Measurements from ENCODE around the gene CCDC15.

The CCDC15 gene

GRCh38 chr11:125072218-125072960 lies 118.4 kb downstream of the CCDC15 start:
- Histone ChIP-seq H3K27ac (ENCODE audit: low read length) (no peak overlapping the region), H3K9me3 (ENCODE audit: insufficient read depth, low read depth, low read length) (no peaks in the 10 kb centered on the region), H3K36me3 (ENCODE audit: insufficient read depth, low read depth, low read length) (no peaks in the 10 kb centered on the region), H3K4me3 (ENCODE audit: low read length) (no peak overlapping the region), H3K27me3 (ENCODE audit: insufficient read depth, low read length) (no peaks in the 10 kb centered on the region), H3K4me1 (ENCODE audit: insufficient read depth, low read length) (peaks cover 6% of the 10 kb centered on the region; the same call in 1 of the 2 replicates), H3K9ac (ENCODE audit: low read depth, low read length) (no peak overlapping the region)

GRCh38 chr11:125072961-125073590 lies 119.1 kb downstream of the CCDC15 start:
- no peak overlapping the region for H3K4me3 ChIP-seq (ENCODE audit: low read length)
- no peaks in the 10 kb centered on the region for H3K9me3 ChIP-seq (ENCODE audit: insufficient read depth, low read depth, low read length)
- no peak overlapping the region for H3K9ac ChIP-seq (ENCODE audit: low read depth, low read length)
- H3K4me1 ChIP-seq (ENCODE audit: insufficient read depth, low read length), result peaks cover 6% of the 10 kb centered on the region; the same call in 1 of the 2 replicates
- no peaks in the 10 kb centered on the region for H3K27me3 ChIP-seq (ENCODE audit: insufficient read depth, low read length)
- no peaks in the 10 kb centered on the region for H3K36me3 ChIP-seq (ENCODE audit: insufficient read depth, low read depth, low read length)
- no peak overlapping the region for H3K27ac ChIP-seq (ENCODE audit: low read length)

- no peak overlapping the region for H3K9ac ChIP-seq (ENCODE audit: low read depth, low read length)
- H3K27me3 ChIP-seq (ENCODE audit: insufficient read depth, low read length), result no peaks in the 10 kb centered on the region
- peaks cover 6% of the 10 kb centered on the region; the same call in 1 of the 2 replicates for H3K4me1 ChIP-seq (ENCODE audit: insufficient read depth, low read length)
- H3K9me3 ChIP-seq (ENCODE audit: insufficient read depth, low read depth, low read length), result no peaks in the 10 kb centered on the region
- no peak overlapping the region for H3K4me3 ChIP-seq (ENCODE audit: low read length)
- H3K27ac ChIP-seq (ENCODE audit: low read length), result no peak overlapping the region
- no peaks in the 10 kb centered on the region for H3K36me3 ChIP-seq (ENCODE audit: insufficient read depth, low read depth, low read length)
These were observed 119.8 kb downstream of the CCDC15 start for GRCh38 chr11:125073616-125074483.

DNA sequence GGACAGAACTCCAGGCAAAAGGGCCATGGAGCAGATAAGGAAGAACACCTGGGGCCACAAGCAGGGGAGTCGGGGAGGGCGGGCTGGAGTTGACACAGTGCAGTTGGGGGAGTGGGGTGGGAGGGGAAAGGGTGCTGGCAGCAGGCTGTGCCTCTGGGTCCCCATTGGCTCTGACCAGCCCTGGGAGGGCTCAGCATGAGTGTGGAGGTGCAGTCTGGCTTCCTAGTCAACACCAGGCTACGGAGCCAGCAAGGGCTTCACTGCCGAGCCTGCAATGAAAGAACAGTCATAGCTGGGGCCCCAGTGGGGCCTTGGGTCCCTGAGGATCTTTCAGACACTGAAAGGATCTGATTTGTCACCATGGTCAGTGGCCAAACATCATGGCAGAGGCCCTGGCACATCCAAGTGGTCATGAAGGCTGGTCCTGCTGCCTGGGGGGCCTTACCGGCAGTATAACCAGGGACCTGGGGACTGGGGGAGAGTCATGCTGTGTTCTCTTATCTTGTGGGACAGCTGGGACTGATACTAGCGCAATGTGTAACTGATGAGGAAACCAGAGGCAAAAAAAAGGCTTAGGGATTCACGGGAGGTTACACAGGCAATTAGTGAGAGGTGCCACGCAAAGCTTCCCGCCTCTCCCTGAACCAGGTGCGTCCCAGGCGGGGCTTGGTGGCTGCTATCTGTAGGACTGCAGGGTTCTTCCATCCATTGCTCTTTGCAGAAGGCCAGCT lies 120.7 kb downstream of the CCDC15 start:
- Histone ChIP-seq H3K9ac (ENCODE audit: low read depth, low read length) (no peak overlapping the region), H3K9me3 (ENCODE audit: insufficient read depth, low read depth, low read length) (no peaks in the 10 kb centered on the region), H3K4me3 (ENCODE audit: low read length) (no peak overlapping the region), H3K27ac (ENCODE audit: low read length) (no peak overlapping the region), H3K4me1 (ENCODE audit: insufficient read depth, low read length) (peaks cover 6% of the 10 kb centered on the region; the same call in 1 of the 2 replicates), H3K27me3 (ENCODE audit: insufficient read depth, low read length) (no peaks in the 10 kb centered on the region), H3K36me3 (ENCODE audit: insufficient read depth, low read depth, low read length) (no peaks in the 10 kb centered on the region)

DNA sequence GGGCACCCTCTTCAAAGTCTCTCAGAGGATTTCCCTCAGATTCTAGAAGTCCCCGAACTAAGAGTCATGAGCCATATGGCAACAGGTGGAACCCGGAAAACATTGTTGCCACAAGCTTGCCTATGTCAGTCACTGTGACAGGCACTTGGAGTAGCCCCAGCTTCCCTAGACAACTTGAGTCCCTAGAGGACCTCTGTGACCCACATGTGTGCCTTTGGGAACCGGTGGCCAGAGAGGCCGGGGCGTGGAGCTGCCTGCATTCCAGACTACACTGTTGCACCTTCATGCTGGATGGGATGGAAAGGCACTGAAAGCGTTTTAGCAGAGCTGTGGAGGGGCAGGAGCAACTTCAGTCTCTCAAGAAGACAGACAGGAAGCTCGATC lies 121.2 kb downstream of the CCDC15 start:
- Histone ChIP-seq H3K36me3 (ENCODE audit: insufficient read depth, low read depth, low read length) (no peaks in the 10 kb centered on the region), H3K9ac (ENCODE audit: low read depth, low read length) (no peak overlapping the region), H3K27me3 (ENCODE audit: insufficient read depth, low read length) (no peaks in the 10 kb centered on the region), H3K4me1 (ENCODE audit: insufficient read depth, low read length) (peaks cover 6% of the 10 kb centered on the region; the same call in 1 of the 2 replicates), H3K27ac (ENCODE audit: low read length) (no peak overlapping the region), H3K4me3 (ENCODE audit: low read length) (no peak overlapping the region), H3K9me3 (ENCODE audit: insufficient read depth, low read depth, low read length) (no peaks in the 10 kb centered on the region)

DNA sequence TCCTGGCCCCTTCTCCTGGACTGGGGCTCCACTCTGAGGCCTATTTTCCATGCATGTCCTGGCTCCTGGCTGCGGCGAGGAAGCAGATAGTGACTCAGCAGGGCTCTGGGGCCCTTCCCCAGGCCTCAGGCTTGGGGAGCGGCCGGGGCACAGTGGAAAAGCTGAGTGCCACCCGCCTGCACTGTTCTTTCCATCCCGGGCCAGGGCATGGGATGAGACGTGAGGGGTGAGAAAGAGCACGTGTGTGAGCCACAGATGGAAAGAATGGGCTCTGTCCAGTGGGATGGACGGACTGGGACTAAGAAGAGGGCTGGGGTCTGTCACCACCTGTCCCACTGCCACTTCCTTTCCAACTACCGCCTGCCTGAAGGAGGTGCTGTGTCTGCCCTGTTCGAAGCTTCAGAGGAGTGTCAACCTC lies 121.9 kb downstream of the CCDC15 start:
- Histone ChIP-seq H3K27ac (ENCODE audit: low read length) (no peak overlapping the region), H3K4me3 (ENCODE audit: low read length) (no peak overlapping the region), H3K9me3 (ENCODE audit: insufficient read depth, low read depth, low read length) (no peaks in the 10 kb centered on the region), H3K27me3 (ENCODE audit: insufficient read depth, low read length) (no peaks in the 10 kb centered on the region), H3K9ac (ENCODE audit: low read depth, low read length) (no peak overlapping the region), H3K36me3 (ENCODE audit: insufficient read depth, low read depth, low read length) (no peaks in the 10 kb centered on the region), H3K4me1 (ENCODE audit: insufficient read depth, low read length) (no peaks in the 10 kb centered on the region)

DNA sequence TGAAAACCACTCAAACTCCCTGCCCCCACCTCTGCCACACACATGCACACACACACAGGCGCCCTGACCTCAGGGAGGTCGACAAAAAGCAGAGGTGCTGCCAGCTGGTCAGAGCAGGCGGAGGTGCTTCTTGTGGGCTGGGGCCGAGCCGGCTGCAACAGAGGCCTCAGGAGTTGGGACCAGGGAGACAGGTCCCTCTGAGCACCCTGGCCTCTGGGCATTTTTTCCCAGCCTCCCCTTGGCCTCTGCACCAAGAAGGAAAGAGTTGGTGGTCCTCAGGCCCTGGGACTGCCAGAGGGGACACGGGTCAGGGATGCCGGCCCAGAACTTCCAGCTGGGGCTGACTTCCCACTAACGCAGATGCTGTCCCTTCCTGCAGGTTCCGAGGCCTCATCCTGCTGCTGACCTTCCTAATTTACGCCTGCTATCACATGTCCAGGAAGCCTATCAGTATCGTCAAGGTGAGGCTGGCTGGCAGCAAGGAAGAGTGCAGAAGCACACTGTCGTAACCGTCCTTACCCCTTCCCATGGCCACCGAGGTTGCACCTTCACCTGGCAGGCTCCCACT lies 122.5 kb downstream of the CCDC15 start:
- no peak overlapping the region for H3K4me3 ChIP-seq (ENCODE audit: low read length)
- H3K4me1 ChIP-seq (ENCODE audit: insufficient read depth, low read length), result no peaks in the 10 kb centered on the region
- no peak overlapping the region for H3K27ac ChIP-seq (ENCODE audit: low read length)
- H3K9ac ChIP-seq (ENCODE audit: low read depth, low read length), result no peak overlapping the region
- H3K27me3 ChIP-seq (ENCODE audit: insufficient read depth, low read length), result no peaks in the 10 kb centered on the region
- no peaks in the 10 kb centered on the region for H3K36me3 ChIP-seq (ENCODE audit: insufficient read depth, low read depth, low read length)
- no peaks in the 10 kb centered on the region for H3K9me3 ChIP-seq (ENCODE audit: insufficient read depth, low read depth, low read length)

GRCh38 chr11:125078016-125078415 lies 124.0 kb downstream of the CCDC15 start:
- H3K36me3 ChIP-seq (ENCODE audit: insufficient read depth, low read depth, low read length), result no peaks in the 10 kb centered on the region
- H3K27me3 ChIP-seq (ENCODE audit: insufficient read depth, low read length), result no peaks in the 10 kb centered on the region
- no peak overlapping the region for H3K9ac ChIP-seq (ENCODE audit: low read depth, low read length)
- no peak overlapping the region for H3K4me3 ChIP-seq (ENCODE audit: low read length)
- H3K27ac ChIP-seq (ENCODE audit: low read length), result no peak overlapping the region
- H3K4me1 ChIP-seq (ENCODE audit: insufficient read depth, low read length), result no peaks in the 10 kb centered on the region
- H3K9me3 ChIP-seq (ENCODE audit: insufficient read depth, low read depth, low read length), result no peaks in the 10 kb centered on the region

DNA sequence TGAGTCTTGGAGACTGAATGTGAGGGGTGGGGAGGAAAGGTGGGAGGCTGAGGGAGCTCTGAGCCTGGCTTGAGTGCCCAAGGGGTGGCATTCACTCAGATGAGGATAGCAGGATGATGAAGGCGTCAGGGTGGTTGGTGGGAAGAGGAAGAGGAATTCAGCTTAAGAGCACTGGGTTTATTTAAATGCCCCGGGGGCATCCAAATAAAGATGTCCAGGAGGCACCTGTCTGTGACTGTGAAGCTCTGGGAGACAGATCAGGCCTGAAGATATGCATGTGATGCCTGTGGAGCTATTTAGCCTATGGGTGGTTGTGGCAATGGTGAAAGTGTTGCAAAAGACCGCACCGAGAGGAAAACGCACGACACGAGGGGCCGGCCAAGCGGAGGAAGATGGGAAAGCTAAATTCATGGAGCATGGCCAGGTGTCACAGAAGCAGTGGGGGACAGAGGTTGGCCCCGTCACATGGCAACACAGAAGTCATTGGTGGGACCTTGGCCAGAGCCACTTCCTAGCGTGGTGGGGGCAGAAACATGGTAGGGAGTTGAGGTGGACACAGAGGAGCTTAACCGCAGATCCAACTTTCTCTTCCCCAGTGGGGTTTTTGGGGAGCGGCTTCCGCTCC lies 124.6 kb downstream of the CCDC15 start:
- Histone ChIP-seq H3K9ac (ENCODE audit: low read depth, low read length) (no peak overlapping the region), H3K27ac (ENCODE audit: low read length) (no peak overlapping the region), H3K9me3 (ENCODE audit: insufficient read depth, low read depth, low read length) (no peaks in the 10 kb centered on the region), H3K4me3 (ENCODE audit: low read length) (no peak overlapping the region), H3K4me1 (ENCODE audit: insufficient read depth, low read length) (no peaks in the 10 kb centered on the region), H3K27me3 (ENCODE audit: insufficient read depth, low read length) (no peaks in the 10 kb centered on the region), H3K36me3 (ENCODE audit: insufficient read depth, low read depth, low read length) (no peaks in the 10 kb centered on the region)

DNA sequence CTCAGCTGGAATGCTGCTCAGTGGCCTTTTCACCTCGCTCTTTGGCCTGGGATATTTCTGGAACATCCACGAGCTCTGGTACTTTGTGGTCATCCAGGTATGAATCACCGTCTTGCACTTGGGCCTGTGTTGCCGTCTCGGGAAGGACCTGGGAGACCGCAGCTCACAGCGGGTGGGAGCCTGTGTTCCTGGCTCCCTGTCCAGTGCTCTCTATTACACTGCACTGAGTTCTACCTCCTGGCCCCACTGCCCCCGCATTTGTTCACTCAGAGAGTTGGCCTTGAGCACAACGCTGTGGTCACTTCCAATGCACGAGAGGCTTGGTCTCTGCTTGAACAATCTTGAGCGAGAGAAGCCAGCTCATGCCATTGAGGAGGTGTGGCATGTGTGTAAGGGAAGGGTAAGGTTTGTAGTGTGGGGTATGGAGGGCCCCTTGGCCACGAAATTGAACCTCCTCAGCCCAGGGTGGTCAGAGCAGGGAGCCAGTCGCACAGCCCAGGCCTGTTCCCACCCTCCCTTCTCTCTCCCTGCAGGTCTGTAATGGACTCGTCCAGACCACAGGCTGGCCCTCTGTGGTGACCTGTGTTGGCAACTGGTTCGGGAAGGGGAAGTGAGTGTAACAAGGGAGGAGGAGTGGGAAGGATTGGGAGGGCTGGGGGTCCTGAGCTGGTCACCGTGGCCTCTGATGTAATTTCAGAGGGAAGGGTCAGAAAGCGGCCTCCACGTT lies 125.3 kb downstream of the CCDC15 start:
- Histone ChIP-seq H3K4me3 (ENCODE audit: low read length) (no peak overlapping the region), H3K9ac (ENCODE audit: low read depth, low read length) (no peak overlapping the region), H3K36me3 (ENCODE audit: insufficient read depth, low read depth, low read length) (no peaks in the 10 kb centered on the region), H3K9me3 (ENCODE audit: insufficient read depth, low read depth, low read length) (no peaks in the 10 kb centered on the region), H3K27me3 (ENCODE audit: insufficient read depth, low read length) (no peaks in the 10 kb centered on the region; the same call in 1 of the 2 replicates), H3K27ac (ENCODE audit: low read length) (no peak overlapping the region), H3K4me1 (ENCODE audit: insufficient read depth, low read length) (no peaks in the 10 kb centered on the region)
